IMR-90 (cell line): ENCODE results near the gene SIAH1. TPM values are rescaled to one million over a fixed set of nuclear protein-coding genes. Genes with fewer than 3 reads are reported as not detected.

Experiments used
- ATAC-seq: fragments of 200-7000 bp; cut with Tn5 transposase; 2 replicates; pipeline ENCODE4 v1.9.1; 2020; ENCODE audit warnings: low read depth, mild to moderate bottlenecking, moderate library complexity
- BruUV-seq: library from RNA; stranded (reverse); fragments of 400-500 nt; replicated peaks from 2 replicates; lab custom pipeline; 2021; lab: Mats Ljungman, UMichigan
- CTCF ChIA-PET: fragments of 300-600 bp; formaldehyde crosslinking; extraction: SDS; loops from one replicate; lab custom pipeline; 2021; ENCODE audit warnings: antibody characterized with exemption; lab: Yijun Ruan, JAX
- POLR2A ChIA-PET: fragments of 300-600 bp; sonication (Branson Sonifier 250); formaldehyde crosslinking; loops from one replicate; lab custom pipeline; 2022; ENCODE audit warnings: antibody characterized with exemption; ENCODE audit not compliant: unreplicated experiment; lab: Charles Lee
- DNase-seq: peaks from one replicate; pipeline ENCODE4 v3.0.0; 2013
- H2AFZ ChIP-seq: replicated peaks from 2 replicates; pipeline ENCODE3; 2013; ENCODE audit warnings: low read length, mild to moderate bottlenecking; ENCODE audit not compliant: poor library complexity
- H2AK5ac ChIP-seq: 2 replicates; pipeline ENCODE4 v1.6.1; 2013; ENCODE audit warnings: low read depth, low read length, inconsistent platforms
- H2AK9ac ChIP-seq: replicated peaks from 2 replicates; pipeline ENCODE3; 2013; ENCODE audit warnings: mild to moderate bottlenecking, low read depth, low read length, moderate library complexity; ENCODE audit not compliant: poor library complexity
- H2BK120ac ChIP-seq: 2 replicates; pipeline ENCODE4 v1.6.1; 2013; ENCODE audit warnings: low read depth, low read length, inconsistent platforms
- H2BK15ac ChIP-seq: 3 replicates; pipeline ENCODE4 v1.6.1; 2013; ENCODE audit warnings: low read depth, low read length, inconsistent platforms
- H2BK20ac ChIP-seq: 2 replicates; pipeline ENCODE4 v1.6.1; 2013; ENCODE audit warnings: low read depth, mild to moderate bottlenecking, inconsistent platforms, low read length, moderate library complexity
- H2BK5ac ChIP-seq: 2 replicates; pipeline ENCODE4 v1.6.1; 2013; ENCODE audit warnings: mild to moderate bottlenecking, low read depth, low read length, inconsistent platforms; ENCODE audit not compliant: poor library complexity, severe bottlenecking
- H3K14ac ChIP-seq: replicated peaks from 2 replicates; pipeline ENCODE4 v1.6.1; 2013; ENCODE audit warnings: low read depth, low read length, inconsistent platforms
- H3K18ac ChIP-seq: 2 replicates; pipeline ENCODE4 v1.6.1; 2013; ENCODE audit warnings: low read depth, low read length, control low read depth
- H3K23ac ChIP-seq: 2 replicates; pipeline ENCODE4 v1.6.1; 2013; ENCODE audit warnings: low read depth, low read length, inconsistent platforms
- H3K27ac ChIP-seq: 2 replicates; pipeline ENCODE4 v1.5.1; 2013; ENCODE audit warnings: mild to moderate bottlenecking, control low read depth, low read length; ENCODE audit not compliant: insufficient read depth
- H3K27me3 ChIP-seq: 2 replicates; pipeline ENCODE4 v1.6.1; 2013; ENCODE audit warnings: low read length; ENCODE audit not compliant: control insufficient read depth, insufficient read depth
- H3K36me3 ChIP-seq: 2 replicates; pipeline ENCODE4 v1.6.1; 2013; ENCODE audit warnings: low read length, mixed read lengths; ENCODE audit not compliant: control insufficient read depth, insufficient read depth
- H3K4ac ChIP-seq: 2 replicates; pipeline ENCODE4 v1.6.1; 2013; ENCODE audit warnings: low read depth, low read length, inconsistent platforms
- H3K4me1 ChIP-seq: 2 replicates; pipeline ENCODE4 v1.6.1; 2013; ENCODE audit warnings: low read length, mixed read lengths; ENCODE audit not compliant: control insufficient read depth, insufficient read depth
- H3K4me2 ChIP-seq: 2 replicates; pipeline ENCODE4 v1.6.1; 2013; ENCODE audit warnings: low read depth, mild to moderate bottlenecking, control low read depth, low read length, moderate library complexity
- H3K4me3 ChIP-seq: 2 replicates; pipeline ENCODE4 v1.5.1; 2013; ENCODE audit warnings: low read depth, mild to moderate bottlenecking, control low read depth, low read length, moderate library complexity; ENCODE audit not compliant: insufficient read depth
- H3K56ac ChIP-seq: 2 replicates; pipeline ENCODE4 v1.6.1; 2013; ENCODE audit warnings: low read length, inconsistent platforms; ENCODE audit not compliant: insufficient read depth; ENCODE audit errors: extremely low read depth
- H3K79me1 ChIP-seq, 2 experiments: 2 replicates each; pipeline ENCODE4 v1.6.1; 2013; ENCODE audit warnings: low read length in 2 of 2, inconsistent platforms in 1 of 2, low read depth in 1 of 2
- H3K9ac ChIP-seq: 2 replicates; pipeline ENCODE4 v1.6.1; 2013; ENCODE audit warnings: low read depth, low read length, control low read depth
- H3K9me1 ChIP-seq: 2 replicates; pipeline ENCODE4 v1.6.1; 2013; ENCODE audit warnings: low read length, inconsistent platforms; ENCODE audit not compliant: insufficient read depth
- H3K9me3 ChIP-seq: 2 replicates; pipeline ENCODE4 v1.6.1; 2013; ENCODE audit warnings: low read length; ENCODE audit not compliant: control insufficient read depth, insufficient read depth
- H4K20me1 ChIP-seq: 2 replicates; pipeline ENCODE4 v1.6.1; 2013; ENCODE audit warnings: low read length, inconsistent platforms; ENCODE audit not compliant: insufficient read depth
- H4K5ac ChIP-seq: 2 replicates; pipeline ENCODE4 v1.6.1; 2013; ENCODE audit warnings: mild to moderate bottlenecking, low read depth, low read length, control low read depth
- H4K8ac ChIP-seq, 2 experiments: 2 replicates each; pipeline ENCODE4 v1.6.1; 2013; ENCODE audit warnings: low read depth in 2 of 2, low read length in 2 of 2, control low read depth in 1 of 2, inconsistent platforms in 1 of 2
- H4K91ac ChIP-seq: 2 replicates; pipeline ENCODE4 v1.6.1; 2013; ENCODE audit warnings: low read depth, low read length, inconsistent platforms; ENCODE audit not compliant: insufficient read depth
- BHLHE40 ChIP-seq: fragments of 150-350 bp; IDR thresholded peaks from 2 replicates; pipeline ENCODE4 v1.6.1; 2016; ENCODE audit warnings: mild to moderate bottlenecking, low read depth, low read length
- CEBPB ChIP-seq: IDR thresholded peaks from 2 replicates; pipeline ENCODE4 v1.6.1; 2012; ENCODE audit warnings: low read depth, low read length, improper control_type of control experiment
- ELK1 ChIP-seq: fragments of 150-350 bp; IDR thresholded peaks from 2 replicates; pipeline ENCODE4 v1.6.1; 2016; ENCODE audit warnings: low read depth, mild to moderate bottlenecking, low read length, moderate library complexity, borderline replicate concordance
- FOS ChIP-seq: fragments of 150-350 bp; IDR thresholded peaks from 2 replicates; pipeline ENCODE4 v1.6.1; 2016; ENCODE audit warnings: low read depth, low read length
- MAFK ChIP-seq: IDR thresholded peaks from 2 replicates; pipeline ENCODE4 v1.6.1; 2012; ENCODE audit warnings: low read depth, low read length, improper control_type of control experiment
- MAZ ChIP-seq: IDR thresholded peaks from 2 replicates; pipeline ENCODE4 v1.6.1; 2012; ENCODE audit warnings: low read depth, mild to moderate bottlenecking, low read length, improper control_type of control experiment, moderate library complexity, borderline replicate concordance
- MXI1 ChIP-seq: IDR thresholded peaks from 2 replicates; pipeline ENCODE4 v1.6.1; 2012; ENCODE audit warnings: low read depth, mild to moderate bottlenecking, low read length, moderate library complexity, borderline replicate concordance
- POLR2A ChIP-seq: IDR thresholded peaks from 2 replicates; pipeline ENCODE4 v1.6.1; 2012; ENCODE audit warnings: mild to moderate bottlenecking, low read depth, low read length
- RCOR1 ChIP-seq: IDR thresholded peaks from 2 replicates; pipeline ENCODE4 v1.6.1; 2012; ENCODE audit warnings: mild to moderate bottlenecking, low read length, improper control_type of control experiment; ENCODE audit not compliant: insufficient replicate concordance
- RFX5 ChIP-seq: IDR thresholded peaks from 2 replicates; pipeline ENCODE4 v1.8.0; 2012; ENCODE audit warnings: low read depth, mild to moderate bottlenecking, low read length, moderate library complexity
- WGBS, 2 experiments: methylation state at CpG; one replicate each; pipeline versions ENCODE4 v1.1.5 to v1.1.7; 2013; ENCODE audit warnings: missing lambda C conversion rate in 2 of 2; ENCODE audit not compliant: insufficient read length in 1 of 2; ENCODE audit errors: extremely low coverage in 2 of 2; 5-methylcytosine and 5-hydroxymethylcytosine counted together
- dilution Hi-C: fragments of 300-500 bp; cut with HindIII; formaldehyde crosslinking; loops from one replicate; pipeline ENCODE4 v1.14.3; 2018; ENCODE audit warnings: low sequenced_read_pairs; ENCODE audit not compliant: unreplicated experiment
- in situ Hi-C: fragments of 300-500 bp; cut with MboI; formaldehyde crosslinking; loops from 3 replicates; pipeline ENCODE4 v1.14.3; 2019; ENCODE audit warnings: low sequenced_read_pairs, inconsistent platforms, mixed read lengths
- intact Hi-C: fragments of 100-400 bp; cut with micrococcal nuclease; formaldehyde crosslinking; loops from 2 replicates; pipeline ENCODE4 v1.10.0; 2022
- polyA plus RNA-seq, 3 experiments: library from polyadenylated mRNA; depleted of rRNA; stranded (reverse); fragments of >200 nt; gene quantifications; 2 replicates each; pipeline ENCODE4 v1.2.3, GENCODE V29; 2012; ENCODE audit warnings: low replicate concordance in 1 of 3
- total RNA-seq: library from RNA; depleted of rRNA; stranded (reverse); fragments of >200 nt; gene quantifications from 2 replicates; pipeline ENCODE4 v1.2.3, GENCODE V29; 2012
- TF ChIP-seq, protein P1 (sequence below): conservative IDR thresholded peaks from 2 replicates; pipeline ENCODE4 v1.5.1; 2012; ENCODE audit warnings: mild to moderate bottlenecking, low read depth, low read length, improper control_type of control experiment

The SIAH1 gene
- total and polyA plus RNA-seq, 2 of the 4 experiments (the other 2 are of a cell fraction) = 10.3 to 17.7 TPM

- H4K20me1 ChIP-seq = peaks cover 55% of the 10 kb centered on the region
- BruUV-seq = no TSS peak
These were observed 20.1 kb downstream of the SIAH1 start for GRCh38 chr16:48365025-48365600.

More at GRCh38 chr16:48365025-48365600, 20.1 kb downstream of the SIAH1 start:
- no peak overlapping the region for H3K18ac ChIP-seq
- dilution Hi-C loops (no loop called here), in situ Hi-C loops (no loop called here), intact Hi-C loops (loop anchor here (5.0 kb wide), 2 partner anchors 172 to 257 kb away; no protein-coding TSS in a partner anchor)
- H4K5ac ChIP-seq = no peak overlapping the region; the same call in 1 of the 2 replicates
- peaks cover 7 to 68% of the 10 kb centered on the region in 2 experiments; a peak in 3 of 4 replicates for H3K79me1 ChIP-seq
- H2BK15ac ChIP-seq = no peak overlapping the region
- no peak for DNase-seq
- peaks cover 21% of the 10 kb centered on the region for H3K9me1 ChIP-seq
- no peak overlapping the region for H3K56ac ChIP-seq
- CTCF ChIA-PET = interaction anchor here (2.4 kb wide), 1 partner anchor 258 kb away, joined by 11 read pairs; no protein-coding TSS in a partner anchor
- TF ChIP-seq RCOR1 = no peak
- TF ChIP-seq ELK1 = no peak
- no peak for TF ChIP-seq BHLHE40
- TF ChIP-seq MAZ = no peak
- no peak for TF ChIP-seq RFX5
- no peak for TF ChIP-seq POLR2A
- no peak for TF ChIP-seq MAFK
- TF ChIP-seq CEBPB = no peak
- no peak for TF ChIP-seq FOS
- TF ChIP-seq, protein P1, sequence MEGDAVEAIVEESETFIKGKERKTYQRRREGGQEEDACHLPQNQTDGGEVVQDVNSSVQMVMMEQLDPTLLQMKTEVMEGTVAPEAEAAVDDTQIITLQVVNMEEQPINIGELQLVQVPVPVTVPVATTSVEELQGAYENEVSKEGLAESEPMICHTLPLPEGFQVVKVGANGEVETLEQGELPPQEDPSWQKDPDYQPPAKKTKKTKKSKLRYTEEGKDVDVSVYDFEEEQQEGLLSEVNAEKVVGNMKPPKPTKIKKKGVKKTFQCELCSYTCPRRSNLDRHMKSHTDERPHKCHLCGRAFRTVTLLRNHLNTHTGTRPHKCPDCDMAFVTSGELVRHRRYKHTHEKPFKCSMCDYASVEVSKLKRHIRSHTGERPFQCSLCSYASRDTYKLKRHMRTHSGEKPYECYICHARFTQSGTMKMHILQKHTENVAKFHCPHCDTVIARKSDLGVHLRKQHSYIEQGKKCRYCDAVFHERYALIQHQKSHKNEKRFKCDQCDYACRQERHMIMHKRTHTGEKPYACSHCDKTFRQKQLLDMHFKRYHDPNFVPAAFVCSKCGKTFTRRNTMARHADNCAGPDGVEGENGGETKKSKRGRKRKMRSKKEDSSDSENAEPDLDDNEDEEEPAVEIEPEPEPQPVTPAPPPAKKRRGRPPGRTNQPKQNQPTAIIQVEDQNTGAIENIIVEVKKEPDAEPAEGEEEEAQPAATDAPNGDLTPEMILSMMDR = no peak
- TF ChIP-seq MXI1 = no peak
- no peaks in the 10 kb centered on the region for H3K9me3 ChIP-seq
- H4K91ac ChIP-seq = peak overlapping the region; percentile 21
- peak overlapping the region; percentile 50; the same call in 1 of the 2 replicates for H3K4me3 ChIP-seq
- H2BK20ac ChIP-seq = 0 out of 2 replicates have a peak overlapping the region, but pooled peaks have one; percentile 4
- POLR2A ChIA-PET = interaction anchor here (0.6 kb wide), 1 partner anchor 177 kb away, joined by 3 read pairs; no protein-coding TSS in a partner anchor
- no peak overlapping the region for H2AFZ ChIP-seq
- 0 out of 2 replicates have a peak overlapping the region, but pooled peaks have one; percentile 11 for H2BK120ac ChIP-seq
- H3K14ac ChIP-seq = peak overlapping the region; percentile 79
- peak overlapping the region; percentile 84; the same call in 1 of the 2 replicates for H3K27ac ChIP-seq
- peak overlapping the region; percentile 88 for H3K4me2 ChIP-seq
- no peaks in the 10 kb centered on the region for H3K27me3 ChIP-seq
- WGBS, 2 experiments = no CpG with 5 or more reads among the region's 15 CpGs
- no peak overlapping the region for H2AK9ac ChIP-seq
- peak overlapping the region; percentile 73 for H2BK5ac ChIP-seq
- H2AK5ac ChIP-seq = peak overlapping the region; percentile 71; the same call in 1 of the 2 replicates
- H3K23ac ChIP-seq = peak overlapping the region; percentile 54
- ATAC-seq = no peak
- peaks cover 9% of the 10 kb centered on the region for H3K36me3 ChIP-seq
- peak overlapping the region; percentile 70 for H3K9ac ChIP-seq
- H3K4me1 ChIP-seq = peaks cover 13% of the 10 kb centered on the region
- H3K4ac ChIP-seq = peak overlapping the region; percentile 78
- H4K8ac ChIP-seq = peak overlapping the region; percentile 17 to 78; a peak in 2 of 4 replicates
